Activated CD8-positive, alpha-beta T cell treated with anti-CD3 and anti-CD28 coated beads, Interleukin-2, amount 10 ng/mL, durations not matched to agents 7 days and 5 days (primary cell): Measurements from ENCODE around the gene AIFM3. TPM values are rescaled to one million over a fixed set of nuclear protein-coding genes. Genes with fewer than 3 reads are reported as not detected.
"Not testable (repeated sequence)": the region's sequence is repeated elsewhere in the genome, so short reads cannot be mapped to it uniquely, and the experiment has no call there.

Experiments
- ATAC-seq: fragments of 150-1000 bp; cut with Tn5 transposase; one replicate; pipeline ENCODE4 v1.10.0; 2021; ENCODE audit warnings: moderate library complexity
- CTCF ChIA-PET: fragments of 350-600 bp; sonication (Branson Sonifier 250); formaldehyde crosslinking; loops from one replicate; lab custom pipeline; 2021; ENCODE audit warnings: antibody characterized with exemption; lab: Charles Lee
- POLR2A ChIA-PET: fragments of 350-600 bp; sonication (Branson Sonifier 250); formaldehyde crosslinking; loops from one replicate; lab custom pipeline; 2021; ENCODE audit warnings: antibody characterized with exemption; lab: Charles Lee
- DNase-seq: peaks from one replicate; pipeline ENCODE4 v3.0.0-alpha.2; 2020
- H3K27ac Mint-ChIP-seq: one replicate; pipeline ENCODE4 v1.8.0; 2021; ENCODE audit warnings: mild to moderate bottlenecking, mixed read lengths
- H3K27me3 Mint-ChIP-seq: one replicate; pipeline ENCODE4 v1.8.0; 2021; ENCODE audit warnings: low read depth, mixed read lengths
- H3K36me3 Mint-ChIP-seq: one replicate; pipeline ENCODE4 v1.8.0; 2021; ENCODE audit warnings: low read depth, mixed read lengths
- H3K4me1 Mint-ChIP-seq: one replicate; pipeline ENCODE4 v1.8.0; 2021; ENCODE audit warnings: low read depth, mixed read lengths
- H3K4me3 Mint-ChIP-seq: one replicate; pipeline ENCODE4 v1.8.0; 2021; ENCODE audit warnings: mild to moderate bottlenecking, mixed read lengths
- H3K9me3 Mint-ChIP-seq: one replicate; pipeline ENCODE4 v1.8.0; 2022; ENCODE audit warnings: mixed read lengths; ENCODE audit not compliant: insufficient read depth
- total RNA-seq, 2 experiments: library from RNA; stranded (reverse); gene quantifications; one replicate each; pipeline ENCODE4 v1.2.3, GENCODE V29; 2021

Gene AIFM3
- total RNA-seq, 2 experiments from 2014 or later: 0.37 to 0.39 TPM

DNA sequence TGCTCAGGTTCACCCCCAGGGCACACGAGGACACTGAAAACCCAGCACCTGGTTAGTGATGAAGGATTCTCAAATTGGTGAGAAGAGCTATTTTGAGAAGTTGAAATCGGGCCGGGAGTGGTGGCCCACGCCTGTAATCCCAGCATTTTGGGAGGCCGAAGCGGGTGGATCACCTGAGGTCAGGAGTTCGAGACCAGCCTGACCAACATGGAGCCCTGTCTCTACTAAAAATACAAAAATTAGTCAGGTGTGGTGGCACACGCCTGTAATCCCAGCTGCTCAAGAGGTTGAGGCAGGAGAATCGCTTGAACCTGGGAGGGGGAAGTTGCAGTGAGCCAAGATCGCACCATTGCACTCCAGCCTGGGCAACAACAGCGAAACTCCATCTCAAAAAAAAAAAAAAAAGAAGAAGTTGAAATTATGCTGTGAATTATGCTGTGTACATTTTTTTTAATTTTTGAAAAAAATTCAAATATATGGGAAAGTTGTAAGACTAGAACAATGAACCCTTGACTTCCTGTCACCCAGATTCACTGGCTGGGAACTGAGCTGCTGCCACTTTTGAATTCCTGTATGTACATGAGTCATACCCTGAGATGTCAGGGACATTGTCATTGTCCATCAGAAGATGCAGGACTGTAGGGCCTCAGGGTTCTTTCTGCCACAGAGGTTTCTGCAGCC is 5.1 kb downstream of the AIFM3 start:
- CTCF ChIA-PET: interaction anchor here (1.5 kb wide), 2 partner anchors 10 kb away, joined by 5 to 6 read pairs; partner anchors contain the start of gene LZTR1
- not testable (repeated sequence) for H3K27me3 Mint-ChIP-seq, H3K9me3 Mint-ChIP-seq, ATAC-seq, H3K27ac Mint-ChIP-seq, DNase-seq, H3K36me3 Mint-ChIP-seq, H3K4me3 Mint-ChIP-seq, H3K4me1 Mint-ChIP-seq
- POLR2A ChIA-PET: interaction anchor here (1.1 kb wide), 1 partner anchor 14 kb away, joined by 3 read pairs; no protein-coding TSS in a partner anchor

- Mint-ChIP-seq H3K4me1 (no peaks in the 10 kb centered on the region), H3K36me3 (no peaks in the 10 kb centered on the region), H3K9me3 (no peaks in the 10 kb centered on the region), H3K4me3 (no peak overlapping the region), H3K27ac (no peak overlapping the region), H3K27me3 (no peaks in the 10 kb centered on the region)
- ChIA-PET POLR2A (interaction anchor here (1.1 kb wide), 1 partner anchor 15 kb away, joined by 3 read pairs; no protein-coding TSS in a partner anchor), CTCF (interaction anchor here (1.5 kb wide), 1 partner anchor 9 kb away, joined by 6 read pairs; the partner anchor contains the start of gene LZTR1)
- ATAC-seq (no peak), DNase-seq (no peak)
These were observed 6.0 kb downstream of the AIFM3 start for GRCh38 chr22:20972933-20973577.

GRCh38 chr22:20973634-20974286 is 6.7 kb downstream of the AIFM3 start:
- POLR2A ChIA-PET: interaction anchor here (1.1 kb wide), 1 partner anchor 16 kb away, joined by 3 read pairs; no protein-coding TSS in a partner anchor
- CTCF ChIA-PET: interaction anchor here (1.5 kb wide), 1 partner anchor 9 kb away, joined by 6 read pairs; the partner anchor contains the start of gene LZTR1
- ATAC-seq (no peak), DNase-seq (no peak)
- no peaks in the 10 kb centered on the region for H3K27me3 Mint-ChIP-seq
- H3K9me3 Mint-ChIP-seq: peaks cover 3% of the 10 kb centered on the region
- H3K36me3 Mint-ChIP-seq: no peaks in the 10 kb centered on the region
- no peak overlapping the region for H3K4me3 Mint-ChIP-seq
- peaks cover under 1% of the 10 kb centered on the region for H3K4me1 Mint-ChIP-seq
- H3K27ac Mint-ChIP-seq: no peak overlapping the region

GRCh38 chr22:20974336-20974955 is 7.4 kb downstream of the AIFM3 start:
- POLR2A ChIA-PET: interaction anchor here (1.2 kb wide), 1 partner anchor 23 kb away, joined by 3 read pairs; no protein-coding TSS in a partner anchor
- H3K4me3 Mint-ChIP-seq: no peak overlapping the region
- H3K9me3 Mint-ChIP-seq: peaks cover 10% of the 10 kb centered on the region
- peaks cover 2% of the 10 kb centered on the region for H3K27me3 Mint-ChIP-seq
- CTCF ChIA-PET: no interaction called here
- H3K36me3 Mint-ChIP-seq: peaks cover 3% of the 10 kb centered on the region
- DNase-seq (no peak), ATAC-seq (no peak)
- H3K4me1 Mint-ChIP-seq: peaks cover 7% of the 10 kb centered on the region
- no peak overlapping the region for H3K27ac Mint-ChIP-seq

- H3K27ac Mint-ChIP-seq: no peak overlapping the region
- DNase-seq (no peak), ATAC-seq (no peak)
- H3K4me1 Mint-ChIP-seq: peaks cover 11% of the 10 kb centered on the region
- CTCF ChIA-PET: no interaction called here
- peaks cover 2% of the 10 kb centered on the region for H3K27me3 Mint-ChIP-seq
- peaks cover 11% of the 10 kb centered on the region for H3K9me3 Mint-ChIP-seq
- POLR2A ChIA-PET: interaction anchor here (1.2 kb wide), 1 partner anchor 22 kb away, joined by 3 read pairs; no protein-coding TSS in a partner anchor
- H3K36me3 Mint-ChIP-seq: peaks cover 3% of the 10 kb centered on the region
- no peak overlapping the region for H3K4me3 Mint-ChIP-seq
These were observed 8.7 kb downstream of the AIFM3 start for GRCh38 chr22:20975541-20976290.

- ChIA-PET POLR2A (no interaction called here), CTCF (no interaction called here)
- no peak for ATAC-seq
- no peak overlapping the region for H3K4me3 Mint-ChIP-seq
- peaks cover 2% of the 10 kb centered on the region for H3K27me3 Mint-ChIP-seq
- H3K27ac Mint-ChIP-seq: no peak overlapping the region
- DNase-seq: no peak
- H3K36me3 Mint-ChIP-seq: peaks cover 3% of the 10 kb centered on the region
- H3K9me3 Mint-ChIP-seq: peaks cover 11% of the 10 kb centered on the region
- H3K4me1 Mint-ChIP-seq: peaks cover 18% of the 10 kb centered on the region
These were observed 9.3 kb downstream of the AIFM3 start for GRCh38 chr22:20976291-20976877.

- ATAC-seq (no peak), DNase-seq (no peak)
- Mint-ChIP-seq H3K9me3 (peaks cover 11% of the 10 kb centered on the region), H3K4me1 (peaks cover 21% of the 10 kb centered on the region), H3K4me3 (no peak overlapping the region), H3K27me3 (peaks cover 2% of the 10 kb centered on the region), H3K36me3 (peaks cover 3% of the 10 kb centered on the region), H3K27ac (no peak overlapping the region)
- ChIA-PET CTCF (no interaction called here), POLR2A (no interaction called here)
These were observed 10.0 kb downstream of the AIFM3 start for GRCh38 chr22:20977019-20977418.

DNA sequence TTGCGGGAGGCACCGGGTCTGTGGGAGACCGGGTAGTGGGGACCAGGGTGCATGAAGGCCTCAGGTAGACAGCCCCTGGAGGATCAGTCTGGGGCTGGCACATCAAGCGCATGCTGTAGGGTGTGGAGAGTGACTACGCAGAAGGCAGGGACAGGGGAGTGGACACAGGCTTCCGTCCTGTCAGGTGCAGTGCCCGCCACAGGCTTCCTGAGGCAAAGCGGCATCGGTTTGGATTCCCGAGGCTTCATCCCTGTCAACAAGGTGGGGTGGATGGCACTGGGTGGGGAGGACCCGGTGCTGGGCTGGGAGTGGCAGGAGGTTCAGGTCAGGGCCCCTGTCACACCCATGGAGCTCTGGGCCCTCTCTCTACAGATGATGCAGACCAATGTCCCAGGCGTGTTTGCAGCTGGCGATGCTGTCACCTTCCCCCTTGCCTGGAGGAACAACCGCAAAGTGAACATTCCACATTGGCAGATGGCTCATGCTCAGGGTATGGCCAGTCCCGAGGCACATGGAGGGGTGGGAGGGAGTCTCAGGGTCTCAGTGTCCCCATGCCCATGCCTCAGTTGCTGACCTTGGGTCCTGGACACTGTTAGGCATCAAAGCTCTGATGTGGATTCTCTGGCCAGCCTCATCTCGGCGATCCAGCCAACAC is 10.6 kb downstream of the AIFM3 start:
- Mint-ChIP-seq H3K27ac (no peak overlapping the region), H3K4me1 (peaks cover 24% of the 10 kb centered on the region), H3K27me3 (peaks cover 2% of the 10 kb centered on the region), H3K36me3 (peaks cover 4% of the 10 kb centered on the region), H3K9me3 (peaks cover 11% of the 10 kb centered on the region), H3K4me3 (no peak overlapping the region)
- POLR2A ChIA-PET: no interaction called here
- ATAC-seq (no peak), DNase-seq (no peak)
- CTCF ChIA-PET: no interaction called here

GRCh38 chr22:20978419-20978818 is 11.4 kb downstream of the AIFM3 start:
- ChIA-PET CTCF (no interaction called here), POLR2A (no interaction called here)
- no peak overlapping the region for H3K4me3 Mint-ChIP-seq
- no peak for DNase-seq
- peaks cover 32% of the 10 kb centered on the region for H3K4me1 Mint-ChIP-seq
- ATAC-seq: no peak
- peaks cover 5% of the 10 kb centered on the region for H3K36me3 Mint-ChIP-seq
- no peak overlapping the region for H3K27ac Mint-ChIP-seq
- peaks cover 11% of the 10 kb centered on the region for H3K9me3 Mint-ChIP-seq
- peaks cover 2% of the 10 kb centered on the region for H3K27me3 Mint-ChIP-seq

GRCh38 chr22:20979243-20979809 is 12.3 kb downstream of the AIFM3 start:
- H3K9me3 Mint-ChIP-seq: peaks cover 11% of the 10 kb centered on the region

More at GRCh38 chr22:20979243-20979809, 12.3 kb downstream of the AIFM3 start:
- peak; percentile 54 for ATAC-seq
- H3K27ac Mint-ChIP-seq: peak overlapping the region; percentile 57
- peaks cover 38% of the 10 kb centered on the region for H3K4me1 Mint-ChIP-seq
- peaks cover 12% of the 10 kb centered on the region for H3K36me3 Mint-ChIP-seq
- ChIA-PET CTCF (interaction anchor here (0.9 to 1.3 kb wide), 2 partner anchors 18 to 123 kb away, joined by 3 read pairs; no protein-coding TSS in a partner anchor), POLR2A (interaction anchor here (4.2 kb wide), 1 partner anchor 23 kb away, joined by 17 read pairs; the partner anchor contains the start of gene THAP7)
- H3K27me3 Mint-ChIP-seq: peaks cover 2% of the 10 kb centered on the region
- H3K4me3 Mint-ChIP-seq: peak overlapping the region; percentile 40
- peak; percentile 74 for DNase-seq
